CD4-positive, CD25-positive, alpha-beta regulatory T cell (primary cell): ENCODE results near the gene GTF3C5. TPM values are rescaled to one million over a fixed set of nuclear protein-coding genes. Genes with fewer than 3 reads are reported as not detected.
A peak's percentile ranks its signal among the peaks of the same experiment; 100 is the strongest.
"Not testable (repeated sequence)": the region's sequence is repeated elsewhere in the genome, so short reads cannot be mapped to it uniquely, and the experiment has no call there.

ENCODE experiments used
- ATAC-seq, 2 donors: fragments of 150-1000 bp; cut with Tn5 transposase; one replicate each; pipeline ENCODE4 v1.10.0; 2021; ENCODE audit warnings: low read depth in 2 of 2, moderate number of reproducible peaks in 2 of 2, moderate library complexity in 1 of 2
- DNase-seq, 3 donors: peaks; one replicate each; pipeline versions ENCODE4 v3.0.0 to v3.0.0-alpha.2; 2012 to 2022; ENCODE audit warnings: mixed read lengths in 1 of 3
- H3K27ac ChIP-seq: one replicate; pipeline ENCODE4 v1.7.0; 2013; ENCODE audit warnings: mild to moderate bottlenecking, low read length; ENCODE audit not compliant: insufficient read depth, poor library complexity, severe bottlenecking
- H3K27me3 ChIP-seq: one replicate; pipeline ENCODE4 v1.7.0; 2013; ENCODE audit warnings: low read length; ENCODE audit not compliant: control insufficient read depth, insufficient read depth
- H3K36me3 ChIP-seq: one replicate; pipeline ENCODE4 v1.7.0; 2013; ENCODE audit warnings: mild to moderate bottlenecking, low read length, moderate library complexity; ENCODE audit not compliant: control insufficient read depth, insufficient read depth
- H3K4me1 ChIP-seq: 2 replicates; pipeline ENCODE4 v1.7.0; 2013; ENCODE audit warnings: mild to moderate bottlenecking, low read length; ENCODE audit not compliant: insufficient read depth, control insufficient read depth, poor library complexity, severe bottlenecking
- H3K4me3 ChIP-seq: one replicate; pipeline ENCODE4 v1.7.0; 2013; ENCODE audit warnings: low read depth, mild to moderate bottlenecking, low read length, moderate library complexity
- H3K9me3 ChIP-seq, 2 experiments: 1 replicate in 1 of 2; 2 replicates in 1 of 2; pipeline ENCODE4 v1.7.0; 2013; ENCODE audit warnings: low read length in 2 of 2, mild to moderate bottlenecking in 1 of 2, moderate library complexity in 1 of 2; ENCODE audit not compliant: control insufficient read depth in 2 of 2
- H3K27ac Mint-ChIP-seq, 3 donors: one replicate each; pipeline ENCODE4 v1.8.0; 2020 to 2022; ENCODE audit warnings: mild to moderate bottlenecking in 3 of 3, mixed read lengths in 3 of 3, moderate library complexity in 2 of 3
- H3K27me3 Mint-ChIP-seq: one replicate; pipeline ENCODE4 v1.8.0; 2022; ENCODE audit warnings: mild to moderate bottlenecking, mixed read lengths
- H3K36me3 Mint-ChIP-seq: one replicate; pipeline ENCODE4 v1.8.0; 2020; ENCODE audit warnings: mixed read lengths
- H3K4me1 Mint-ChIP-seq, 4 donors: one replicate each; pipeline ENCODE4 v1.8.0; 2020 to 2022; ENCODE audit warnings: mixed read lengths in 4 of 4, mild to moderate bottlenecking in 1 of 4
- H3K4me3 Mint-ChIP-seq, 4 donors: one replicate each; pipeline ENCODE4 v1.8.0; 2020 to 2022; ENCODE audit warnings: mild to moderate bottlenecking in 4 of 4, mixed read lengths in 4 of 4, moderate library complexity in 3 of 4
- H3K9me3 Mint-ChIP-seq, 7 donors: one replicate each; pipeline ENCODE4 v1.8.0; 2020 to 2022; ENCODE audit warnings: mixed read lengths in 7 of 7, mild to moderate bottlenecking in 3 of 7, moderate library complexity in 2 of 7
- polyA plus RNA-seq, 4 donors: library from polyadenylated mRNA; unstranded; fragments of 300-500 nt; fragmentation: Illumina TruSeq; gene quantifications; one replicate each; pipeline ENCODE4 v1.2.3, GENCODE V29; 2021
- total RNA-seq: library from RNA; stranded (reverse); gene quantifications from one replicate; pipeline ENCODE4 v1.2.3, GENCODE V29; 2022

Gene GTF3C5
- total and polyA plus RNA-seq, 5 donors from 2014 or later, result 35.8 to 50.5 (median 40.2) TPM

- not testable (repeated sequence) for ATAC-seq, H3K36me3 ChIP-seq, H3K4me3 Mint-ChIP-seq, H3K27ac ChIP-seq, H3K27ac Mint-ChIP-seq, H3K4me1 Mint-ChIP-seq, H3K9me3 Mint-ChIP-seq, H3K27me3 ChIP-seq, H3K9me3 ChIP-seq, H3K4me1 ChIP-seq, H3K4me3 ChIP-seq, H3K36me3 Mint-ChIP-seq, H3K27me3 Mint-ChIP-seq, DNase-seq
Measured at GRCh38 chr9:133083688-133084087, 52.9 kb downstream of the GTF3C5 start.

GRCh38 chr9:133086212-133086860 is 55.5 kb downstream of the GTF3C5 start:
- not testable (repeated sequence) for H3K36me3 ChIP-seq, H3K4me3 Mint-ChIP-seq, H3K4me1 Mint-ChIP-seq

GRCh38 chr9:133086894-133087293 is 56.1 kb downstream of the GTF3C5 start:
- no peaks in the 10 kb centered on the region for H3K36me3 Mint-ChIP-seq
- H3K27me3 Mint-ChIP-seq, result peaks cover under 1% of the 10 kb centered on the region
- DNase-seq (no peak), ATAC-seq (no peak)
- no peaks in the 10 kb centered on the region for H3K9me3 Mint-ChIP-seq
- Histone ChIP-seq H3K4me1 (no peaks in the 10 kb centered on the region), H3K27ac (no peak overlapping the region), H3K27me3 (no peaks in the 10 kb centered on the region), H3K4me3 (no peak overlapping the region), H3K36me3 (no peaks in the 10 kb centered on the region), H3K9me3 (no peaks in the 10 kb centered on the region)
- no peak overlapping the region for H3K4me3 Mint-ChIP-seq
- no peak overlapping the region for H3K27ac Mint-ChIP-seq
- no peaks in the 10 kb centered on the region for H3K4me1 Mint-ChIP-seq

More at GRCh38 chr9:133086212-133086860, 55.5 kb downstream of the GTF3C5 start:
- H3K27ac ChIP-seq, H3K36me3 Mint-ChIP-seq, H3K4me3 ChIP-seq, H3K9me3 Mint-ChIP-seq, ATAC-seq, H3K27me3 Mint-ChIP-seq, DNase-seq, H3K4me1 ChIP-seq, H3K9me3 ChIP-seq, H3K27ac Mint-ChIP-seq, H3K27me3 ChIP-seq: not testable (repeated sequence)

GRCh38 chr9:133087429-133088145 is 56.8 kb downstream of the GTF3C5 start:
- DNase-seq (no peak), ATAC-seq (no peak)
- Histone ChIP-seq H3K9me3 (no peaks in the 10 kb centered on the region), H3K27ac (no peak overlapping the region), H3K27me3 (no peaks in the 10 kb centered on the region), H3K36me3 (no peaks in the 10 kb centered on the region), H3K4me3 (no peak overlapping the region), H3K4me1 (no peaks in the 10 kb centered on the region)
- no peaks in the 10 kb centered on the region for H3K36me3 Mint-ChIP-seq
- H3K9me3 Mint-ChIP-seq, result no peaks in the 10 kb centered on the region
- H3K4me3 Mint-ChIP-seq, result no peak overlapping the region
- H3K27me3 Mint-ChIP-seq, result no peaks in the 10 kb centered on the region
- H3K27ac Mint-ChIP-seq, result peak overlapping the region in 1 of 3 donors; percentile 60
- H3K4me1 Mint-ChIP-seq, result peaks cover 0 to 5% (median 0%) of the 10 kb centered on the region in 4 donors

- no peaks in the 10 kb centered on the region for H3K27me3 Mint-ChIP-seq
Measured at GRCh38 chr9:133088146-133088750, 57.5 kb downstream of the GTF3C5 start.

GRCh38 chr9:133088756-133089155 is 58.0 kb downstream of the GTF3C5 start:
- Histone ChIP-seq H3K36me3 (no peaks in the 10 kb centered on the region), H3K9me3 (no peaks in the 10 kb centered on the region), H3K27ac (no peak overlapping the region), H3K4me3 (no peak overlapping the region), H3K4me1 (no peaks in the 10 kb centered on the region), H3K27me3 (no peaks in the 10 kb centered on the region)
- Mint-ChIP-seq H3K4me1 (peaks cover 0 to 5% (median 0%) of the 10 kb centered on the region in 4 donors), H3K36me3 (no peaks in the 10 kb centered on the region), H3K4me3 (no peak overlapping the region), H3K27ac (no peak overlapping the region), H3K9me3 (peaks cover 0 to 4% (median 0%) of the 10 kb centered on the region in 7 donors), H3K27me3 (no peaks in the 10 kb centered on the region)
- DNase-seq, result no peak
- no peak for ATAC-seq

More at GRCh38 chr9:133088146-133088750, 57.5 kb downstream of the GTF3C5 start:
- peak overlapping the region in 1 of 3 donors; percentile 60 for H3K27ac Mint-ChIP-seq
- ATAC-seq, result no peak
- no peaks in the 10 kb centered on the region for H3K9me3 Mint-ChIP-seq
- Histone ChIP-seq H3K36me3 (no peaks in the 10 kb centered on the region), H3K27me3 (no peaks in the 10 kb centered on the region), H3K4me1 (no peaks in the 10 kb centered on the region), H3K9me3 (no peaks in the 10 kb centered on the region), H3K27ac (no peak overlapping the region), H3K4me3 (no peak overlapping the region)
- peaks cover 0 to 5% (median 0%) of the 10 kb centered on the region in 4 donors for H3K4me1 Mint-ChIP-seq
- H3K4me3 Mint-ChIP-seq, result no peak overlapping the region
- no peaks in the 10 kb centered on the region for H3K36me3 Mint-ChIP-seq
- DNase-seq, result no peak

GRCh38 chr9:133089271-133089671 is 58.5 kb downstream of the GTF3C5 start:
- Mint-ChIP-seq H3K9me3 (peaks cover 0 to 4% (median 0%) of the 10 kb centered on the region in 7 donors), H3K36me3 (no peaks in the 10 kb centered on the region), H3K4me1 (peaks cover 0 to 5% (median 0%) of the 10 kb centered on the region in 4 donors), H3K4me3 (no peak overlapping the region), H3K27ac (no peak overlapping the region), H3K27me3 (no peaks in the 10 kb centered on the region)
- Histone ChIP-seq H3K4me1 (no peaks in the 10 kb centered on the region), H3K27me3 (no peaks in the 10 kb centered on the region), H3K4me3 (no peak overlapping the region), H3K9me3 (no peaks in the 10 kb centered on the region), H3K27ac (no peak overlapping the region), H3K36me3 (no peaks in the 10 kb centered on the region)
- DNase-seq, result peak in 1 of 3 donors; percentile 47
- no peak for ATAC-seq
